Smooth muscle cell (in vitro differentiated cells): ENCODE measurements around the gene CRELD1. TPM values are rescaled to one million over a fixed set of nuclear protein-coding genes. Genes with fewer than 3 reads are reported as not detected.

Source experiments
- DNase-seq: peaks from one replicate; lab custom pipeline; 2025; ENCODE audit not compliant: unreplicated experiment; lab: John Stamatoyannopoulos, UW
- H2AFZ ChIP-seq: fragments of 200-600 bp; sonication (generic); 2 replicates; pipeline ENCODE4 v1.6.0; 2016; ENCODE audit warnings: antibody characterized with exemption, low read depth, mild to moderate bottlenecking
- H3F3A ChIP-seq: fragments of 200-600 bp; sonication (generic); 2 replicates; pipeline ENCODE4 v1.6.0; 2017; ENCODE audit warnings: antibody characterized with exemption, low read depth
- H3K27ac ChIP-seq: fragments of 200-600 bp; sonication (generic); 2 replicates; pipeline ENCODE4 v1.5.1; 2016; ENCODE audit warnings: low read depth, mild to moderate bottlenecking
- H3K27me3 ChIP-seq: fragments of 200-600 bp; sonication (generic); 2 replicates; pipeline ENCODE4 v1.6.1; 2016; ENCODE audit warnings: low read depth, mild to moderate bottlenecking
- H3K36me3 ChIP-seq: fragments of 200-600 bp; sonication (generic); 2 replicates; pipeline ENCODE4 v1.5.1; 2016; ENCODE audit warnings: low read depth
- H3K4me1 ChIP-seq: fragments of 200-600 bp; sonication (generic); 2 replicates; pipeline ENCODE4 v1.5.1; 2016; ENCODE audit warnings: low read depth
- H3K4me2 ChIP-seq: fragments of 200-600 bp; sonication (generic); 2 replicates; pipeline ENCODE4 v1.6.0; 2016; ENCODE audit warnings: mild to moderate bottlenecking
- H3K4me3 ChIP-seq: fragments of 200-600 bp; sonication (generic); 2 replicates; pipeline ENCODE4 v1.5.1; 2016; ENCODE audit warnings: mild to moderate bottlenecking
- H3K79me2 ChIP-seq: fragments of 200-600 bp; sonication (generic); 2 replicates; pipeline ENCODE4 v1.6.0; 2016; ENCODE audit warnings: low read depth, mild to moderate bottlenecking
- H3K9ac ChIP-seq: fragments of 200-600 bp; sonication (generic); 2 replicates; pipeline ENCODE4 v1.6.0; 2016; ENCODE audit warnings: low read depth
- H3K9me3 ChIP-seq: fragments of 200-600 bp; sonication (generic); replicated peaks from 2 replicates; pipeline ENCODE4 v1.5.1; 2016; ENCODE audit warnings: low read depth
- H4K20me1 ChIP-seq: fragments of 200-600 bp; sonication (generic); 2 replicates; pipeline ENCODE4 v1.6.0; 2016; ENCODE audit warnings: low read depth
- CTCF ChIP-seq: fragments of 200-600 bp; sonication (generic); IDR thresholded peaks from 2 replicates; pipeline ENCODE4 v1.5.1; 2017; ENCODE audit warnings: borderline replicate concordance, mild to moderate bottlenecking, antibody characterized with exemption; ENCODE audit not compliant: insufficient read depth, poor library complexity, severe bottlenecking
- WGBS: methylation state at CpG from one replicate; pipeline ENCODE4 v1.1.7; 2016; ENCODE audit warnings: low lambda C conversion rate; 5-methylcytosine and 5-hydroxymethylcytosine counted together
- polyA plus RNA-seq: library from polyadenylated mRNA; unstranded; fragments of >200 nt; fragmentation: Nextera tagmentation; extraction: Ambion mirVana; gene quantifications from 2 replicates; pipeline ENCODE4 v1.2.1, GENCODE V29; 2016
- total RNA-seq: library from RNA; depleted of rRNA; stranded (reverse); fragments of >200 nt; gene quantifications from 2 replicates; pipeline ENCODE4 v1.2.3, GENCODE V29; 2014

CRELD1 gene
- total and polyA plus RNA-seq, 2 experiments from 2014 or later: 25.8 to 68.6 TPM

- no peaks in the 10 kb centered on the region for H3K36me3 ChIP-seq
- no peaks in the 10 kb centered on the region for H3K27me3 ChIP-seq
- H3K4me2 ChIP-seq: no peak overlapping the region
- no peak overlapping the region for H2AFZ ChIP-seq
- no peak overlapping the region for H3K27ac ChIP-seq
- no peaks in the 10 kb centered on the region for H3K79me2 ChIP-seq
- H4K20me1 ChIP-seq: no peaks in the 10 kb centered on the region
- no peak overlapping the region for H3K4me3 ChIP-seq
- H3F3A ChIP-seq: no peaks in the 10 kb centered on the region
- H3K4me1 ChIP-seq: peaks cover 15% of the 10 kb centered on the region
- TF ChIP-seq CTCF: no peak
- WGBS: 95% methylated on average over 4 of the region's 4 CpGs
- DNase-seq: no peak
- H3K9me3 ChIP-seq: no peaks in the 10 kb centered on the region
- H3K9ac ChIP-seq: no peak overlapping the region
Measured at GRCh38 chr3:9930804-9931418, 2.7 kb upstream of the CRELD1 start.

GRCh38 chr3:9932535-9932842 is 1.1 kb upstream of the CRELD1 start:
- Histone ChIP-seq H2AFZ (peak overlapping the region; percentile 49), H3K4me3 (peak overlapping the region; percentile 70), H4K20me1 (no peaks in the 10 kb centered on the region), H3K9ac (no peak overlapping the region), H3K27me3 (no peaks in the 10 kb centered on the region), H3F3A (no peaks in the 10 kb centered on the region), H3K36me3 (no peaks in the 10 kb centered on the region), H3K4me1 (peaks cover 15% of the 10 kb centered on the region), H3K27ac (peak overlapping the region; percentile 71), H3K4me2 (peak overlapping the region; percentile 83), H3K9me3 (no peaks in the 10 kb centered on the region), H3K79me2 (no peaks in the 10 kb centered on the region)
- WGBS: 14% methylated on average over 13 of the region's 13 CpGs
- TF ChIP-seq CTCF: no peak
- no peak for DNase-seq

- H3K27me3 ChIP-seq: no peaks in the 10 kb centered on the region
- peak; percentile 66 for DNase-seq
- H3K9me3 ChIP-seq: no peaks in the 10 kb centered on the region
- no peaks in the 10 kb centered on the region for H4K20me1 ChIP-seq
- no peaks in the 10 kb centered on the region for H3K79me2 ChIP-seq
- peak overlapping the region; percentile 71 for H3K27ac ChIP-seq
- WGBS: under 1% methylated on average over 74 of the region's 77 CpGs
- peak; percentile 63 for TF ChIP-seq CTCF
- no peaks in the 10 kb centered on the region for H3K36me3 ChIP-seq
- no peak overlapping the region for H3K9ac ChIP-seq
- H3K4me3 ChIP-seq: peak overlapping the region; percentile 70
- H3K4me2 ChIP-seq: peak overlapping the region; percentile 83
- H2AFZ ChIP-seq: peak overlapping the region; percentile 83
- H3K4me1 ChIP-seq: peaks cover 15% of the 10 kb centered on the region
- H3F3A ChIP-seq: no peaks in the 10 kb centered on the region
Measured at GRCh38 chr3:9932843-9933560, 632 bp upstream of the CRELD1 start.
